HCT116 (cell line): ENCODE measurements around the gene ODF4. TPM values are rescaled to one million over a fixed set of nuclear protein-coding genes. Genes with fewer than 3 reads are reported as not detected.

Experiments used
- ATAC-seq: fragments of 200-7000 bp; cut with Tn5 transposase; 2 replicates; pipeline ENCODE4 v1.9.1; 2020; ENCODE audit warnings: mild to moderate bottlenecking, moderate library complexity
- BruUV-seq: library from RNA; stranded (reverse); fragments of 400-500 nt; replicated peaks from 2 replicates; lab custom pipeline; 2021; lab: Mats Ljungman, UMichigan
- CTCF ChIA-PET: fragments of 300-600 bp; sonication (Branson Sonifier 250); formaldehyde crosslinking; loops from one replicate; lab custom pipeline; 2021; ENCODE audit warnings: antibody characterized with exemption; lab: Charles Lee
- POLR2A ChIA-PET: fragments of 300-600, 350-600 bp; sonication (Branson Sonifier 250); formaldehyde crosslinking; loops from one replicate; lab custom pipeline; 2021; ENCODE audit warnings: antibody characterized with exemption; lab: Charles Lee
- RAD21 ChIA-PET, 2 experiments: fragments of 300-600 bp; sonication (Branson Sonifier 250); formaldehyde crosslinking; loops; one replicate each; lab custom pipeline; 2023; ENCODE audit warnings: low total read pairs in 2 of 2; ENCODE audit not compliant: uncharacterized antibody in 2 of 2, unreplicated experiment in 2 of 2, low non-redundant PET in 1 of 2; lab: Charles Lee
- DNase-seq: peaks from one replicate; pipeline ENCODE4 v3.0.0-alpha.2; 2010; ENCODE audit warnings: low read depth, low spot score
- H2AFZ ChIP-seq: fragments of 200-600 bp; shearing (Covaris generic), sonication (generic); 2 replicates; pipeline ENCODE4 v1.6.1; 2017; ENCODE audit warnings: low read depth, mixed run types, mixed read lengths, antibody characterized with exemption, low read length; ENCODE audit not compliant: poor library complexity, severe bottlenecking
- H3K27ac ChIP-seq: 2 replicates; pipeline ENCODE4 v1.5.1; 2012; ENCODE audit warnings: low read depth, low read length
- H3K27me3 ChIP-seq: fragments of 200-600 bp; sonication (generic); 2 replicates; pipeline ENCODE4 v1.6.1; 2016; ENCODE audit warnings: mixed run types, low read length, mixed read lengths; ENCODE audit not compliant: insufficient read depth
- H3K36me3 ChIP-seq, 2 experiments: fragments of 200-500 bp in 1 of 2; fragments of 200-600 bp in 1 of 2; sonication (Bioruptor generic) in 1 of 2; sonication (generic) in 1 of 2; 2 replicates each; pipeline versions ENCODE4 v1.5.1 to v1.6.1; 2014 to 2016; ENCODE audit warnings: low read length in 2 of 2, inconsistent platforms in 1 of 2, mixed read lengths in 1 of 2, mixed run types in 1 of 2; ENCODE audit not compliant: insufficient read depth in 2 of 2, control insufficient read depth in 1 of 2
- H3K4me1 ChIP-seq, 2 experiments: fragments of 200-600 bp in 1 of 2; sonication (generic) in 1 of 2; 2 replicates each; pipeline versions ENCODE4 v1.5.1 to v1.6.1; 2012 to 2017; ENCODE audit warnings: low read length in 2 of 2, inconsistent platforms in 1 of 2, mild to moderate bottlenecking in 1 of 2, mixed read lengths in 1 of 2, mixed run types in 1 of 2, moderate library complexity in 1 of 2; ENCODE audit not compliant: insufficient read depth in 2 of 2, control insufficient read depth in 1 of 2
- H3K4me2 ChIP-seq: fragments of 200-600 bp; sonication (generic); 2 replicates; pipeline ENCODE4 v1.6.1; 2017; ENCODE audit warnings: mixed run types, low read length, mixed read lengths
- H3K4me3 ChIP-seq, 2 experiments: fragments of 200-600 bp in 1 of 2; sonication (generic) in 1 of 2; replicated peaks in 1 of 2; 2 replicates each; pipeline ENCODE4 v1.5.1; 2011 to 2016; ENCODE audit warnings: low read length in 2 of 2, control low read depth in 1 of 2, low read depth in 1 of 2, mild to moderate bottlenecking in 1 of 2, mixed read lengths in 1 of 2, mixed run types in 1 of 2
- H3K79me2 ChIP-seq: fragments of 200-600 bp; sonication (generic); 2 replicates; pipeline ENCODE4 v1.6.1; 2017; ENCODE audit warnings: mild to moderate bottlenecking, mixed run types, low read length, moderate library complexity, mixed read lengths; ENCODE audit not compliant: insufficient read depth
- H3K9ac ChIP-seq: fragments of 200-600 bp; sonication (generic); 2 replicates; pipeline ENCODE4 v1.6.1; 2016; ENCODE audit warnings: low read length, mixed read lengths
- H3K9me2 ChIP-seq: fragments of 200-600 bp; sonication (generic), shearing (Covaris generic); 2 replicates; pipeline ENCODE4 v1.6.1; 2017; ENCODE audit warnings: mixed run types, mild to moderate bottlenecking, moderate library complexity; ENCODE audit not compliant: insufficient read depth
- H3K9me3 ChIP-seq, 2 experiments: fragments of 200-500 bp in 1 of 2; fragments of 200-600 bp in 1 of 2; sonication (Bioruptor generic) in 1 of 2; sonication (generic) in 1 of 2; 2 replicates each; pipeline ENCODE4 v1.6.1; 2014 to 2017; ENCODE audit warnings: low read length in 2 of 2, mixed read lengths in 2 of 2, inconsistent platforms in 1 of 2, low read depth in 1 of 2, mild to moderate bottlenecking in 1 of 2, mixed run types in 1 of 2, moderate library complexity in 1 of 2; ENCODE audit not compliant: control insufficient read depth in 1 of 2, insufficient read depth in 1 of 2
- H4K20me1 ChIP-seq: fragments of 200-600 bp; sonication (generic), shearing (Covaris generic); 2 replicates; pipeline ENCODE4 v1.6.1; 2017; ENCODE audit warnings: mixed run types, mild to moderate bottlenecking, moderate library complexity; ENCODE audit not compliant: insufficient read depth
- EZH2 ChIP-seq: fragments of 200-600 bp; sonication (generic); IDR thresholded peaks from 2 replicates; pipeline ENCODE4 v1.6.1; 2017; ENCODE audit warnings: antibody characterized with exemption, mixed run types
- RAD21 ChIP-seq: IDR thresholded peaks from 2 replicates; pipeline ENCODE4 v1.6.1; 2012; ENCODE audit warnings: low read depth, mild to moderate bottlenecking
- SP1 ChIP-seq: IDR thresholded peaks from 2 replicates; pipeline ENCODE4 v1.6.1; 2012; ENCODE audit warnings: low read depth
- SRF ChIP-seq: IDR thresholded peaks from 2 replicates; pipeline ENCODE4 v1.6.1; 2012; ENCODE audit warnings: low read depth
- ZBTB33 ChIP-seq: IDR thresholded peaks from 2 replicates; pipeline ENCODE4 v1.6.1; 2011; ENCODE audit warnings: mild to moderate bottlenecking, low read length, moderate library complexity; ENCODE audit not compliant: insufficient replicate concordance; ENCODE audit errors: extremely low read depth
- ZNF274 ChIP-seq: fragments of 200-500 bp; sonication (Bioruptor generic); IDR thresholded peaks from 2 replicates; pipeline ENCODE4 v1.6.1; 2014; ENCODE audit warnings: mild to moderate bottlenecking, low read depth, low read length, inconsistent platforms
- intact Hi-C: fragments of 100-400 bp; cut with micrococcal nuclease; formaldehyde crosslinking; loops from 2 replicates; pipeline ENCODE4 v1.10.0; 2022
- total RNA-seq: library from RNA; stranded (reverse); gene quantifications from one replicate; pipeline ENCODE4 v1.2.1, GENCODE V29; 2021; ENCODE audit not compliant: unreplicated experiment
- TF ChIP-seq, protein P1 (sequence below), 3 experiments: fragments of 200-600 bp in 1 of 3; sonication (generic) in 1 of 3; IDR thresholded peaks in 2 of 3; conservative IDR thresholded peaks in 1 of 3; 2 replicates each; pipeline ENCODE4 v1.5.1; 2012 to 2017; ENCODE audit warnings: low read depth in 2 of 3, low read length in 2 of 3, antibody characterized with exemption in 1 of 3, borderline replicate concordance in 1 of 3, control low read depth in 1 of 3, mild to moderate bottlenecking in 1 of 3, mixed read lengths in 1 of 3, mixed run types in 1 of 3, moderate library complexity in 1 of 3; ENCODE audit not compliant: insufficient read depth in 1 of 3
- TF ChIP-seq, protein P2 (sequence below): IDR thresholded peaks from 2 replicates; pipeline ENCODE4 v1.6.1; 2012

The ODF4 gene
- total RNA-seq, 1 experiment from 2014 or later, result not detected

DNA sequence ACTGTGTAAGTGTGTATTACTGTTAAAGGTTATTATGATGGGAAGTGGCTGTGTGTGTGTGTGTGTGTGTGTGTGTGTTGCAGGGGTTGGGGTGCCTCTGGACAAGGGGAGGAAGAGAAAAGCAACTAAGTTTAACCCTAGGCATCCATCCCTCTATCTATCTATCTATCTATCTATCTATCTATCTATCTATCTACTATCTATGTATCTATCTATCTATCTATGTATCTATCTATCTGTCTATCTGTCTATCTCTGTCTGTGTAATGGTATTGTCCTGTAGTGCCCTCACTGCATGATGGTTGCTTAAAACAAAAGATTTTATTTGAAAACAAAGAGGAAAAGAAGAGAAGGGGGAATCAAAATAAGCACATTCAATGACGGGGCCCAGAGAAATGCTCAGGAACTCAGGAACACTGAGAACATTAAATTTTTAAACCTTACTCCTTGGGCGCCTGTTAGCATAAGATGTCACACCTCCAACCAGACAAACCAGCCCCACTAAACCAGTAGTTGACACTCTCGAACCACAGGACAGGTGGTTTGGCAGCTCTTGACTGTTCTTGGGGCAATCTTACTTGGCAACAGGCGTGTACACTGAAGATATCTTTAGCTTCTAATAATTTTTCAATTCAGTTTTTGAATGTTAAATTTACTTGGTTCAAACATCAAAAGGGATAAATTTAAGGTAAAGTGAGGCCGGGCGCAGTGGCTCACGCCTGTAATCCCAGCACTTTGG, 48.4 kb downstream of the ODF4 start:
- H3K27ac ChIP-seq, result no peak overlapping the region
- no peak for TF ChIP-seq ZNF274
- TF ChIP-seq, all 23 proteins: peak for 0
- ATAC-seq, result no peak
- no peaks in the 10 kb centered on the region for H3K9me3 ChIP-seq
- H3K4me2 ChIP-seq, result no peak overlapping the region
- POLR2A ChIA-PET, result no interaction called here
- H3K9me2 ChIP-seq, result no peaks in the 10 kb centered on the region
- H4K20me1 ChIP-seq, result no peaks in the 10 kb centered on the region
- no peak overlapping the region for H3K4me3 ChIP-seq
- H2AFZ ChIP-seq, result no peak overlapping the region
- BruUV-seq, result no TSS peak
- H3K36me3 ChIP-seq, result no peaks in the 10 kb centered on the region
- H3K27me3 ChIP-seq, result no peaks in the 10 kb centered on the region
- CTCF ChIA-PET, result no interaction called here
- no peak for DNase-seq
- no peak overlapping the region for H3K9ac ChIP-seq
- H3K79me2 ChIP-seq, result peaks cover 5% of the 10 kb centered on the region; the same call in 1 of the 2 replicates
- intact Hi-C loops, result loop anchor here (10.0 kb wide), 2 partner anchors 263 to 507 kb away; partner anchors contain the start of gene HES7
- RAD21 ChIA-PET, result no interaction called here
- peaks cover 10 to 28% of the 10 kb centered on the region in 2 experiments for H3K4me1 ChIP-seq

- Histone ChIP-seq H4K20me1 (no peaks in the 10 kb centered on the region), H3K27ac (no peak overlapping the region), H3K79me2 (no peaks in the 10 kb centered on the region), H3K27me3 (no peaks in the 10 kb centered on the region), H3K4me2 (peak overlapping the region; percentile 15; the same call in 1 of the 2 replicates), H2AFZ (no peak overlapping the region), H3K36me3 (no peaks in the 10 kb centered on the region), H3K9ac (no peak overlapping the region), H3K9me2 (no peaks in the 10 kb centered on the region), H3K4me1 (peaks cover 0 to 22% of the 10 kb centered on the region in 2 experiments; a peak in 2 of 4 replicates), H3K4me3 (no peak overlapping the region), H3K9me3 (no peaks in the 10 kb centered on the region)
- no peak for TF ChIP-seq ZNF274
- TF ChIP-seq EZH2, result no peak
- no peak for TF ChIP-seq RAD21
- TF ChIP-seq ZBTB33, result no peak
- TF ChIP-seq SP1, result no peak
- TF ChIP-seq, protein P1, sequence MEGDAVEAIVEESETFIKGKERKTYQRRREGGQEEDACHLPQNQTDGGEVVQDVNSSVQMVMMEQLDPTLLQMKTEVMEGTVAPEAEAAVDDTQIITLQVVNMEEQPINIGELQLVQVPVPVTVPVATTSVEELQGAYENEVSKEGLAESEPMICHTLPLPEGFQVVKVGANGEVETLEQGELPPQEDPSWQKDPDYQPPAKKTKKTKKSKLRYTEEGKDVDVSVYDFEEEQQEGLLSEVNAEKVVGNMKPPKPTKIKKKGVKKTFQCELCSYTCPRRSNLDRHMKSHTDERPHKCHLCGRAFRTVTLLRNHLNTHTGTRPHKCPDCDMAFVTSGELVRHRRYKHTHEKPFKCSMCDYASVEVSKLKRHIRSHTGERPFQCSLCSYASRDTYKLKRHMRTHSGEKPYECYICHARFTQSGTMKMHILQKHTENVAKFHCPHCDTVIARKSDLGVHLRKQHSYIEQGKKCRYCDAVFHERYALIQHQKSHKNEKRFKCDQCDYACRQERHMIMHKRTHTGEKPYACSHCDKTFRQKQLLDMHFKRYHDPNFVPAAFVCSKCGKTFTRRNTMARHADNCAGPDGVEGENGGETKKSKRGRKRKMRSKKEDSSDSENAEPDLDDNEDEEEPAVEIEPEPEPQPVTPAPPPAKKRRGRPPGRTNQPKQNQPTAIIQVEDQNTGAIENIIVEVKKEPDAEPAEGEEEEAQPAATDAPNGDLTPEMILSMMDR (IDR thresholded peaks at IDR 0.05 in 2 of 3, conservative IDR thresholded peaks at IDR 0.05 in 1 of 3; ENCODE audit: borderline replicate concordance in 1 of 3, insufficient read depth in 1 of 3, low read depth in 2 of 3, low read length in 2 of 3), result no peak
- TF ChIP-seq, protein P2, sequence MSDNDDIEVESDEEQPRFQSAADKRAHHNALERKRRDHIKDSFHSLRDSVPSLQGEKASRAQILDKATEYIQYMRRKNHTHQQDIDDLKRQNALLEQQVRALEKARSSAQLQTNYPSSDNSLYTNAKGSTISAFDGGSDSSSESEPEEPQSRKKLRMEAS, result no peak
- TF ChIP-seq SRF, result no peak
- ChIA-PET POLR2A (interaction anchor here (2.2 kb wide), 1 partner anchor 8 kb away, joined by 12 read pairs; the partner anchor contains the start of gene RPL26), CTCF (interaction anchor here (1.0 to 1.5 kb wide), 2 partner anchors 18 to 332 kb away, joined by 3 to 4 read pairs; no protein-coding TSS in a partner anchor), RAD21 (no interaction called here)
- DNase-seq (no peak), ATAC-seq (peak; percentile 37)
- no TSS peak for BruUV-seq
- intact Hi-C loops, result no loop called here
Observed at GRCh38 chr17:8391711-8392110, 52.1 kb downstream of the ODF4 start.
